ENCODE measurements around the gene CD99L2.

DNA sequence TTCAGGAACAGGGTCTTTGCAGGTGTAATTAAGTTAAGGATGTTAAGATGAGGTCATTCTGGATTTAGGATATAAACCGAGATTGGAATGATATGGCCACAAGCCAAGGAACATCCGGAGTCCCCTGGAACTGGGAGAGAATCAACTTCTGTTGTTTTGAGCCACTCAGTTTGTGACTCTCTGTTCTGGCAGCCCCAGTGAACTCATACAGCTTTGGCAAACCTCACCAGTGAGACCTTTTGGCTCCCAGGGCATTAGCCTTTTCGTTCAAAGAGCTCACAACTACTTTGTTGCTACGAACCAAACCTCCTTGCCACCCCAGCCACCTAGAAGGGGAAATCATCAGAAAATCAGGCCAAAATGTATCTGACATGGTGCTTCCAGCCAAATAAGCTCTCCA, 124.8 kb downstream of the CD99L2 start:
- TF ChIP-seq POLR2A (IDR thresholded peaks at IDR 0.05), result no peak
- TF ChIP-seq, protein P1, sequence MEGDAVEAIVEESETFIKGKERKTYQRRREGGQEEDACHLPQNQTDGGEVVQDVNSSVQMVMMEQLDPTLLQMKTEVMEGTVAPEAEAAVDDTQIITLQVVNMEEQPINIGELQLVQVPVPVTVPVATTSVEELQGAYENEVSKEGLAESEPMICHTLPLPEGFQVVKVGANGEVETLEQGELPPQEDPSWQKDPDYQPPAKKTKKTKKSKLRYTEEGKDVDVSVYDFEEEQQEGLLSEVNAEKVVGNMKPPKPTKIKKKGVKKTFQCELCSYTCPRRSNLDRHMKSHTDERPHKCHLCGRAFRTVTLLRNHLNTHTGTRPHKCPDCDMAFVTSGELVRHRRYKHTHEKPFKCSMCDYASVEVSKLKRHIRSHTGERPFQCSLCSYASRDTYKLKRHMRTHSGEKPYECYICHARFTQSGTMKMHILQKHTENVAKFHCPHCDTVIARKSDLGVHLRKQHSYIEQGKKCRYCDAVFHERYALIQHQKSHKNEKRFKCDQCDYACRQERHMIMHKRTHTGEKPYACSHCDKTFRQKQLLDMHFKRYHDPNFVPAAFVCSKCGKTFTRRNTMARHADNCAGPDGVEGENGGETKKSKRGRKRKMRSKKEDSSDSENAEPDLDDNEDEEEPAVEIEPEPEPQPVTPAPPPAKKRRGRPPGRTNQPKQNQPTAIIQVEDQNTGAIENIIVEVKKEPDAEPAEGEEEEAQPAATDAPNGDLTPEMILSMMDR (IDR thresholded peaks at IDR 0.05), result no peak
